GDM1 (cell line): ENCODE results near the gene CDK2.

Experiments used
- DNase-seq: peaks from one replicate; lab custom pipeline; 2025; lab: John Stamatoyannopoulos, UW

The CDK2 gene

GRCh38 chr12:55938826-55939501 is 27.7 kb upstream of the CDK2 start:
- DNase-seq = no peak

GRCh38 chr12:55940065-55940732 is 26.4 kb upstream of the CDK2 start:
- peak; percentile 74 for DNase-seq

GRCh38 chr12:55942055-55942454 is 24.6 kb upstream of the CDK2 start:
- no peak for DNase-seq

DNA sequence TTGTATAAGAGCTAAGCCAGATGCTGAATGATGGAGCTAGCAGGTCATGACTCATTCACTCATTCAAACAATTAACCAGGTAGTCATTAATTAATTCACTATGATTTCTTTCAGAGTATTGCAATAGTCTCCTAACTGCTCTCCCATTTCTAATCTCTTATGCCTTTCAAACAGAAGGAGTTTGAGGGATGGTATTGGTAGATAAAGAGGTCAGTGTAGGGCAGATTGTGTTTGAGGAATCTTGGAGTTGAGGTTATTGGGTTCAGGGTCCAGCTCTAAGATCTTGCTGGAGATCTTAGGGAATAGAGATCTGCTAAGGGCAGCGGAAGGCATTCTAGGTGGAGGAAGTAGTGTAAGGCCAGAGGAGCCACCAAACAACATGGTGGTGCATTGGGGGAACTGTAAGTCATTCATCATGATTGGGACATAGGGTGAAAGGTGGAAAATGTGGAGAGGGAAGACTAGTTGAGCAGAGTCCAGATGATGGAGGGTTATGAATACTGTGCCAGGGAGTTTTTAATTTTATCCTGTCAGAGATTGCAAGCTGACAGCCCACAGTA is 24.0 kb upstream of the CDK2 start:
- DNase-seq = no peak

DNA sequence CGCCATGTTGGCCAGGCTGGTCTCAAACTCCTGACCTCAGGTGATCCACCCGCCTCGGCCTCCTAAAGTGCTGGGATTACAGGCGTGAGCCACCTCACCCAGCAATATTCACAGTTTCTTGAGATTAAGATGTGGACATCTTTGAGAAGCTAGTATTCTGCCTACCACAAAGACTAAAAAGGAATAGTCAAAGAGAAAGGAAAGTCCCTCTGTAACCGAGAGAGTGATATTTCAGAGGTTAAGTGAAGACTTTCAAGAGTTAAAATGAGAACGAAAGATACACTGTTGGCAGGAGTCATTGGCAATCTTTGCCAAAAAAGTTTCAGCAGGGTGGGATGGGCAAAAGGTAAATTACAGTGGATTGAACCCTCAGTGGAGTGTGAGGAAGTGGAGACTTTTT is 20.1 kb upstream of the CDK2 start:
- no peak for DNase-seq

GRCh38 chr12:55955344-55955743 is 11.3 kb upstream of the CDK2 start:
- DNase-seq = no peak

- DNase-seq = peak; percentile 8
Measured at GRCh38 chr12:55955800-55956508, 10.7 kb upstream of the CDK2 start.

DNA sequence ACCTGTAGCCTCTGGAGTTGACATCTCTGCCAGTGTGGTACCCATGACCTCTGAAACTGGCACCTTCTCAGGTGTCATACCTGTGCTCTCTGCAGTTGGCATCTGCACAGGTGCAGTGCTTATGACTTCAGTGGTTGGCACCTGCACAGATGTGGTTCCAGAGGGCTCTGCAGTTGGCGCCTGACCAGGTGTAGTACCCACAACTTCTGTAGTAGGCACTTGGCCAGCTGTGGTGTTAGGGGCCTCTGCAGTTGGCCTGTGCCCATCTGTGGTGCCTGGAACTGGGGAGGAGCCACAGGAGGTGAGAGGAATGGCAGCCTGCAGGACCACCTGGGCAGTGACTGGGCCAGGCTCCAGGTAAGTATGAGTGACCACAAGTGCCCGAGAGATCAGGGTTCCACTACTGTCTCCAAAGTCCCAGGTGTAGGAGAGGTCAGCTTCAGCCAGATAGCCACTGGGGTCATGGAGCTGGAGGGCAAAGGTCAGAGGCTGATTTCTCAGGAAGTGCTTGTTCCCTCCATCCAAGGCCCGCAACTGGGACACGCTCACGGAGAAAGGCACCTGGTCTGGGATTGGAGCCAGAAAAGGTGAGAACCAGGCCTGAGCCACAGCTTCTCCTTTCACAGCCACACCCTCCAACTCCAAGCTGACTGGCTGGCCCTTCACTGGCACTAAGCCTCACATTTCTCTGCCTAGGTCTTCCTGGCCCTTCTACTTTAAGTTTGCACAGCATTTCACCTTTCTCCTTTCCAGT is 9.3 kb upstream of the CDK2 start:
- DNase-seq = no peak

GRCh38 chr12:55963760-55964159 is 2.9 kb upstream of the CDK2 start:
- no peak for DNase-seq

DNA sequence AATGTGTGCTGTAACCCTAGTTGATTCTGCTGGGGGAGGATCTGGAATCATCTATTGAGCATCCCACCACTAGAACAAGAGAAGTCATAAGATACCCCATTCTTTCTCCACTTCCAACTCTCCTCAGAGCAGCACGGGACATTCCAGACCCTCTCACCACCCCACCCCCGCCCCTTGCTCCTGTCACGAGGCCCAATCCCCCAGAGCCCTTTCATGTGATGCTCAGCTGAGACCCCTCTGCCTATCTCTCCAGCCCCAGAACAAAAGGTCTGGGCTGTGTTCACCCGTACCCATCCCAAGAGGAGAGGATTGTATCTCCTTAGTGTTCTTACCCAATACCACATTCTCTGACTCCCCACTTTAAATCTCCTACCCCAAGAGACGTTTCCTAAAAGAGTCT is 1.4 kb upstream of the CDK2 start:
- no peak for DNase-seq

DNA sequence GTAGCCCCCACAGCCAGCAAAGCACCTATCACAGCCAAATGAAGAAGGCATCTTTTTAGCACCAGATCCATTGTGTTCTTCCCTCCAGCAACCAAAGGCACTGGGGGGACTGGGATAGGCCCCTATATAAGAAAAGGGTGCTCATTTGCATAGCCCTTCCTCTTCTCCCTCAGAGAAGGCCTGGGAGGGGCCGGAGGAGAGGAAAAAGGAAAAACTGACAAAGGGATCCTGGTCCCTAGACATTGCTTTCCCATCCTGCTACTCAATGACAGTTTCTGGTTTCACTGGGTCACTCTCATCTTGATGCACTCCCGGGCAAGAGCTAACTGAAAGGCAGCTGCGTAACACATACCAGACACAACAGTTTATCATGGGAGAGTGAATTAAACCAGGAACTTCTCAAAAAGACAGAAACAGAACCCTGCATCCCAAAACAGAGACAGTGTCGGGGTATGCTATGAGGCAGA is 656 bp upstream of the CDK2 start, which contains the start of gene PMEL:
PMEL (minus strand) TSS at position 102 of the 467 bp plus-strand sequence; CDS start at position 71, 31 bp downstream.
- no peak for DNase-seq

GRCh38 chr12:55969356-55969755 is 2.7 kb downstream of the CDK2 start:
- DNase-seq = no peak

DNA sequence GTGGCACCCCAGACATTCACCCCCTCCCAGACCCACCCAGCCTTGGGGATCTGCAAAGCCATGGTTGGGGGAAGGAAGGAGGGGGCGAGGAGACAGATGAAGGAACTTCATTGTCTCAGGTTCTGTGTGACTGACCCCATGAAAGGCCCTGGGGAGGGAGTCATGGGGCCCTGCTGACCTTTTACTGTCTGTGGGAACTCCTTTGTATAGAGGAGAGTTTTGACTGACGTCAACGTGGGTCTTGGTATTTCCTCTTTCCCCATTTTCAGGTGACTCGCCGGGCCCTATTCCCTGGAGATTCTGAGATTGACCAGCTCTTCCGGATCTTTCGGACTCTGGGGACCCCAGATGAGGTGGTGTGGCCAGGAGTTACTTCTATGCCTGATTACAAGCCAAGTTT is 4.1 kb downstream of the CDK2 start:
- no peak for DNase-seq

GRCh38 chr12:55972042-55972441 is 5.4 kb downstream of the CDK2 start:
- DNase-seq = no peak

GRCh38 chr12:55972456-55972855 is 5.8 kb downstream of the CDK2 start:
- DNase-seq = no peak

DNA sequence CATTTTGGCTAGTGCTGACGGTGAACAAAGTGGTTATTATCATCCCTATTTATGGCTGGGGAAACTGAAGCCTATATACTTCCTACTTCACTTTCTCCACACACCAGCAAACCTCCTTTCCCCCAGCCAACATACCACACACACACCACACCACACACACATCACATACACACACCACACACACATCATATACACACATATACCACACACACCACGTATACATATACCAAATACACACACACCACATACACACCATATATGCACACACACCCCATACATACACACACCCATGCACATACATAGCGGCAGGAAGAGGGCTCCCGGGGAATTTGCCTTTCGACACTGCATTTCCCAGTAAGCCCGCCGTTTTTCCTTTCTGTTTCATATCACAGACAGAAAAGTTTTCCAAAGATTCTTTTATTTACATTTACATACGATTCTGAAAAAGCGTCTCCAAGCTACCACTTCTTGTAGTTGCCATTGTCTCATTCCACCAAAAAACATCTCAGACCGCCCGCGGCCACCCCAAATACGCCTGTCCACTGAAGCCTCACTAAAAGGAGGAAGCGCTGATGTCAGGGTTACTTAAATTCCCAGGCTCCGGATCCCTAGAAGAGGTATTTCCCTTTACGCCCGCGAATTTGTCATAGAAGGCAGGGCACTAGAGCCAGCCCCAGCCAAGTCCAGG is 6.4 kb downstream of the CDK2 start:
- DNase-seq = no peak

DNA sequence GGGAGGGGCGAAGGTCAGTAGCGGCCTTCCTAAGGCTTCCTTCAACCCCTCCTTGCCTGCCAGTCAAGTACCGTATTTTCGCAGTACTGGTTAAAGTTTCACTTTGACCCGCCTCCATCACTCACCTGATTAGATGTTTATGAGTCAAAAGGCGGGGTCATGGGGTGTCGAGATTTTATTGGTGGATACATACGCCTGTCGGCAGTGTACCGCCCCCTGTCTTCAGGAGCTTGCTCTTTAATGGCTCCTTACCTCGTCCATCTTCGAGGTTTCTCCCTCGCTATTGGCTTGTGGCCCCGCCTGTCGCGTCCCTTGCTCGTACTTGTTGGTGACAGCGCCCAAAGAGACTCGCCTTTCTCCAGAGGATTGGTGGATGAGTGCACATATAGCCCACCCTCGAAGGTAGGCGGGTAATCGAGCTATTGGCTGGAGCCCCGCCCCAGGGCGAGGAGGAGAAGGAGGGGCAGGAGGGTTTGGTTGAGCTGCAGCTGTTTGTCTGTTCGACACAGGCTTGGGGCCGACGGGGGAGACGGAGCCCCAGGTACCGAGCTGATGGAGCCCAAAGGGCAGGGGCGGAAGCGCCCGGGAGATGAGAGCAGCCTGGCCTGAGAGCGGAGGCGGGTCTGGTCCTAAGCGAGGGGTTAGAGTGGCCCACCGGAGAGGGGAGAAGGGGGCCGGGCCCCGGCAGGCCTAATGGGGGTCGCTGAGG is 7.1 kb downstream of the CDK2 start, which contains the start of gene RAB5B:
RAB5B (plus strand) TSS at position 480 of the 709 bp plus-strand sequence. CDS start 12,883 bp downstream, outside the sequence.
- DNase-seq = peak; percentile 100

- no peak for DNase-seq
Measured at GRCh38 chr12:55974308-55974730, 7.7 kb downstream of the CDK2 start.

- no peak for DNase-seq
Measured at GRCh38 chr12:55978393-55978792, 11.8 kb downstream of the CDK2 start.

- DNase-seq = no peak
Measured at GRCh38 chr12:55979069-55979468, 12.4 kb downstream of the CDK2 start.
